Heart left ventricle (tissue), 13 donors: ENCODE results near the gene RHOH.

ENCODE experiments used
- POLR2A ChIP-seq, 2 donors: fragments of 450-650 bp; IDR thresholded peaks; one replicate each; pipeline ENCODE4 v1.6.1; 2017; ENCODE audit warnings: antibody characterized with exemption in 2 of 2, mild to moderate bottlenecking in 2 of 2, moderate library complexity in 2 of 2
- TF ChIP-seq, protein P1 (sequence below), 12 donors: fragments of 200-600 bp; sonication (generic) in 4 of 12; IDR thresholded peaks; one replicate each; pipeline versions ENCODE4 v1.5.0 to v1.8.0; 2018 to 2022; ENCODE audit warnings: antibody characterized with exemption in 12 of 12, mild to moderate bottlenecking in 5 of 12
- donor health status: ischemic (EF 13 %, LVEDD 7.1; RV severe dilation, severe dysfunction).
- donor health status: DM: no; HTN: yes; CAD: no.
- donor health status: DM: no; HTN: no; CAD: no.
- donor health status: ischemic (EF 25% LVEDD 6.9; RV normal size, moderate dysfunction).
- donor health status: ischemic (EF 25% LVEDD 5.7; RV mildly dilated, moderate dysfunction).
- donor health status: ischemic (EF 35%, LVEDD 5.7; RV mildly dilated, moderate dysfunction).
- donor health status: nonischemic (EF 11% LVEDD 7.7; RV severe dilation, severe dysfunction).
- donor health status: DM: yes; HTN: yes; CAD: no.
- donor health status: PGD.
- donor health status: ischemic (EF 29% LVEDD 5.4; RV normal size, mild dysfunction).
- donor health status: nonischemic (EF 23%, LVEDD 6.1; RV moderate dilation, normal function).

DNA sequence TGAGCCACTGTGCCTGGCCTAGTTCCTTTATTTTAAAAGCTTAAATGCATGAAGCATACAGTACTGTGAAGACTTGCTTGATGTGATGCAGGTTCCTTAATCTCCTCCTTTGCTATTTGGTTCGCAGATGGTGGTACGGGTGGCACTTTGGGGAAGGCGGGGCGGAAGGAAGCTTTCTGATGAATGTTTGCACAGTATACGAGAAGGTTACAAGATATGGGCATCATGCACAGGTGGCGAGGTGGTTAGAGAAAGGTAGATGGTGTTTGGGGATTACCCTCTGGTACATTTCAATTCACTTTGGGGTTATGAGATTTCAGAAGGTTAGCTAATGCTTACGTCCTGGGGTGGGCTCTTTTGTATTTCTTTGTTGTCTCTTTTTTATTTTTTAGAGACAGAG, 17.2 kb downstream of the RHOH start:
- TF ChIP-seq, protein P1, sequence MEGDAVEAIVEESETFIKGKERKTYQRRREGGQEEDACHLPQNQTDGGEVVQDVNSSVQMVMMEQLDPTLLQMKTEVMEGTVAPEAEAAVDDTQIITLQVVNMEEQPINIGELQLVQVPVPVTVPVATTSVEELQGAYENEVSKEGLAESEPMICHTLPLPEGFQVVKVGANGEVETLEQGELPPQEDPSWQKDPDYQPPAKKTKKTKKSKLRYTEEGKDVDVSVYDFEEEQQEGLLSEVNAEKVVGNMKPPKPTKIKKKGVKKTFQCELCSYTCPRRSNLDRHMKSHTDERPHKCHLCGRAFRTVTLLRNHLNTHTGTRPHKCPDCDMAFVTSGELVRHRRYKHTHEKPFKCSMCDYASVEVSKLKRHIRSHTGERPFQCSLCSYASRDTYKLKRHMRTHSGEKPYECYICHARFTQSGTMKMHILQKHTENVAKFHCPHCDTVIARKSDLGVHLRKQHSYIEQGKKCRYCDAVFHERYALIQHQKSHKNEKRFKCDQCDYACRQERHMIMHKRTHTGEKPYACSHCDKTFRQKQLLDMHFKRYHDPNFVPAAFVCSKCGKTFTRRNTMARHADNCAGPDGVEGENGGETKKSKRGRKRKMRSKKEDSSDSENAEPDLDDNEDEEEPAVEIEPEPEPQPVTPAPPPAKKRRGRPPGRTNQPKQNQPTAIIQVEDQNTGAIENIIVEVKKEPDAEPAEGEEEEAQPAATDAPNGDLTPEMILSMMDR (IDR thresholded peaks at IDR 0.05): no peak
- TF ChIP-seq POLR2A (IDR thresholded peaks at IDR 0.05): no peak
